Mucosa of descending colon (tissue), 3 donors: ENCODE measurements around the gene MPP3. TPM values are rescaled to one million over a fixed set of nuclear protein-coding genes. Genes with fewer than 3 reads are reported as not detected.

ENCODE experiments used
- ATAC-seq: fragments of 200-7000 bp; cut with Tn5 transposase; one replicate; pipeline ENCODE4 v1.9.1; 2020; ENCODE audit warnings: mild to moderate bottlenecking, moderate library complexity
- DNase-seq, 3 donors: peaks; one replicate each; pipeline ENCODE4 v3.0.0-alpha.2; 2020
- H3K36me3 ChIP-seq: fragments of 200-600 bp; one replicate; pipeline ENCODE4 v1.8.0; 2021; ENCODE audit warnings: low read depth, mild to moderate bottlenecking
- H3K4me1 ChIP-seq: fragments of 200-600 bp; one replicate; pipeline ENCODE4 v1.8.0; 2021; ENCODE audit warnings: low read depth, mild to moderate bottlenecking
- H3K4me3 ChIP-seq: fragments of 200-600 bp; one replicate; pipeline ENCODE4 v1.8.0; 2021; ENCODE audit warnings: mild to moderate bottlenecking
- H3K9me3 ChIP-seq: fragments of 200-600 bp; one replicate; pipeline ENCODE4 v1.8.0; 2021; ENCODE audit warnings: mild to moderate bottlenecking
- CTCF ChIP-seq: fragments of 200-600 bp; IDR thresholded peaks from one replicate; pipeline ENCODE4 v1.8.0; 2022; ENCODE audit warnings: antibody characterized with exemption, mild to moderate bottlenecking
- intact Hi-C, 2 donors: fragments of 100-400 bp; cut with DNase I in 1 of 2; cut with micrococcal nuclease in 1 of 2; formaldehyde crosslinking; loops; one replicate each; pipeline versions ENCODE4 v1.11.0 to v1.11.1; 2022; cut with DNase I, micrococcal nuclease
- total RNA-seq, 3 donors: library from RNA; stranded (reverse); fragmentation: NEBNext Ultra II Directional in 2 of 3; extraction: Animal tissue kit (Norgen Biotek cat#: 25700) in 2 of 3; gene quantifications; one replicate each; pipeline versions ENCODE4 v1.2.1 to v1.2.4, GENCODE V29; 2021 to 2023
- donor health status: DM: no; HTN: no; CAD: no; lungs with moderate emphysema.
- donor health status: DM: no; HTN: no; CAD: no.
- donor health status: DM: no; HTN: yes; CAD: no.

The MPP3 gene
- total RNA-seq, 3 donors from 2014 or later, result 1.8 to 8.6 (median 3.7) TPM

DNA sequence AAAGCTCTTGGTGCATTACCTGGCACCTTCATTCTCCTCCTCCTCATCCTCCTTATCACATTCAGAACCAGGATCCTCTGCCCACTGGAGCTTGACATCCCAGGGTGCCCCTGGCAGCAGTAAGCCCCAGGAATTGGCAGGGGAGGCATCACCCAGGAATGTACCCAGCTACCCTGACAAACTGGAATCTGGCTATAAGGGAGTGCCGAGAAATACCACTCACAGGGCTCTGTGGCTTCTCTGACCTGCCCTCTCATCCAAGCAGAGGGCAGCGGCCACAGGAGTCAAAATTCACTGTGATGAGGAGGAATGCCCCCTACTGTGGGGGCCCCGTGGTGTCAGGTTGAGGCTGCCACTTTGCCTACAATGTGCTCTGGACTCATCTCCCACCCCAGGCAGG is 19.6 kb downstream of the MPP3 start:
- ATAC-seq, result no peak
- Histone ChIP-seq H3K4me1 (no peaks in the 10 kb centered on the region), H3K9me3 (no peaks in the 10 kb centered on the region), H3K36me3 (no peaks in the 10 kb centered on the region), H3K4me3 (no peak overlapping the region)
- no peak for TF ChIP-seq CTCF
- intact Hi-C loops, result no loop called here
- DNase-seq, result no peak

GRCh38 chr17:43812396-43813265 is 20.3 kb downstream of the MPP3 start:
- ATAC-seq (no peak), DNase-seq (no peak)
- no peaks in the 10 kb centered on the region for H3K4me1 ChIP-seq
- H3K9me3 ChIP-seq, result no peaks in the 10 kb centered on the region
- TF ChIP-seq CTCF, result no peak
- H3K36me3 ChIP-seq, result no peaks in the 10 kb centered on the region
- intact Hi-C loops, result no loop called here
- H3K4me3 ChIP-seq, result no peak overlapping the region

- Histone ChIP-seq H3K4me1 (no peaks in the 10 kb centered on the region), H3K36me3 (no peaks in the 10 kb centered on the region), H3K9me3 (no peaks in the 10 kb centered on the region), H3K4me3 (no peak overlapping the region)
- DNase-seq (no peak), ATAC-seq (no peak)
- intact Hi-C loops, result no loop called here
- no peak for TF ChIP-seq CTCF
Observed at GRCh38 chr17:43810823-43811222, 22.1 kb downstream of the MPP3 start.

GRCh38 chr17:43810226-43810715 is 22.7 kb downstream of the MPP3 start:
- no peak for TF ChIP-seq CTCF
- DNase-seq, result no peak
- no peaks in the 10 kb centered on the region for H3K4me1 ChIP-seq
- ATAC-seq, result no peak
- no peaks in the 10 kb centered on the region for H3K36me3 ChIP-seq
- no peaks in the 10 kb centered on the region for H3K9me3 ChIP-seq
- no peak overlapping the region for H3K4me3 ChIP-seq
- intact Hi-C loops, result no loop called here

DNA sequence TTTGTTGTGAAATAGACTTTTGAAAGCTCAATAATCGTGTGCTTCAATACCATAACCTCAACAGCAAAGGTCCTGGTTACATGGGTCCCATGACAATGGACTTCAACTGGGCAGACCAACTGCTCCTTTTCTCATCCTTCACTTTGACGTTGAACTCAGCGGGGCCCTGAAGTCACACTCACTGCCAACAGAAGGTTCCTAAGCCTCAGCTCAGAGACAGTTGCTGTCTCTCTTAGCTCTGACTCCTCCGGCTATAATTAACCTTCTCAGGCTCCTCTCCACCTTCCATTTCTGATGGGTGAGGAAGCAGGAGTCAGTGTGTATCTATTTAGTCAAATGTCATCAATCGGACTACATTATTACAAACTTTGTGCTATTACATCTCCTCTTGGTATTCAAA is 23.8 kb downstream of the MPP3 start:
- no peak for ATAC-seq
- no peaks in the 10 kb centered on the region for H3K36me3 ChIP-seq
- intact Hi-C loops, result no loop called here
- no peak for TF ChIP-seq CTCF
- DNase-seq, result no peak
- no peak overlapping the region for H3K4me3 ChIP-seq
- no peaks in the 10 kb centered on the region for H3K4me1 ChIP-seq
- H3K9me3 ChIP-seq, result no peaks in the 10 kb centered on the region
